IPS DF 4.7 (cell line): ENCODE measurements around the gene UNC45A.

ENCODE experiments used
- DNase-seq: peaks from one replicate; pipeline ENCODE4 v3.0.0-alpha.2; 2013; ENCODE audit warnings: low spot score; ENCODE audit errors: extremely low read depth

Gene UNC45A

GRCh38 chr15:90945091-90945490, 10.0 kb downstream of the UNC45A start:
- DNase-seq, result no peak

- no peak for DNase-seq
Measured at GRCh38 chr15:90946538-90946937, 11.5 kb downstream of the UNC45A start.

DNA sequence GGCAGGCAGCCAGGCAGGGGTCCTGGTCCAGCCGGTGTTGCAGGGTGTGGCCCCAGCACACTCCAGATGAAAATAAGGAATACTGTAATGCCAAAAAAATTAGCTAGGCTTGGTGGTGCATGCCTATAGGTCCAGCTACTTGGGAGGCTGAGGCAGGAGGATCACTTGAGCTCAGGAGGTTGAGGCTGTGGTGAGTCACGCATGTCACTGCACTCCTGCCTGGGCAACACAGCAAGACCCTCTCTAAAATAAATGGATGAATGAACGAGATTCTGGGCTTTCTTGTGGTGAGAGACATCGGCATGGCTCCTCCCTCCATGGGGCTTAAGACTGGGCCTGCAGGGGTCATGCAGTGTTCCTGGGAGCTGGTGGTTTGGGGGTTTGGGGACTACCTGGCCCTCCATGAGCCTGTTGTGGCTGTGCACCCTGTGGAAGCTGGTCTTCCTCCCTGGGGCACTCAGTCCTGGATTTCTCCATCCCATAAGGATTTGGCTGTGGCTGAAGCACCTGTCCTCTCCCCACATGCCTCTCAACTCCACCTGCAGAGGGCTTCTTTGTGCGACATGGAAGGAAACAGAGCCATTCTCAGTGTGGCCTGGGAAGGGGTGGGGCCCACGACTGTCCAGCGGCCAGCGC, 12.0 kb downstream of the UNC45A start:
- no peak for DNase-seq

GRCh38 chr15:90947577-90948357, 12.7 kb downstream of the UNC45A start:
- DNase-seq, result no peak

- no peak for DNase-seq
Measured at GRCh38 chr15:90948506-90948905, 13.4 kb downstream of the UNC45A start.

- no peak for DNase-seq
Measured at GRCh38 chr15:90949979-90950675, 15.0 kb downstream of the UNC45A start.

GRCh38 chr15:90950676-90951075, 15.6 kb downstream of the UNC45A start:
- DNase-seq, result no peak

- DNase-seq, result no peak
Measured at GRCh38 chr15:90952901-90953677, 18.0 kb downstream of the UNC45A start.

- DNase-seq, result no peak
Measured at GRCh38 chr15:90953947-90954711, 19.0 kb downstream of the UNC45A start.

GRCh38 chr15:90954712-90955623, 19.9 kb downstream of the UNC45A start, which contains the start of gene RCCD1:
Gene RCCD1, plus strand, starts transcription at chr15:90954884. Its CDS starts 1,851 bp downstream, at chr15:90956735.
- DNase-seq, result no peak

- DNase-seq, result no peak
Measured at GRCh38 chr15:90955624-90956273, 20.7 kb downstream of the UNC45A start.

- DNase-seq, result no peak
Measured at GRCh38 chr15:90956274-90957030, 21.4 kb downstream of the UNC45A start.

DNA sequence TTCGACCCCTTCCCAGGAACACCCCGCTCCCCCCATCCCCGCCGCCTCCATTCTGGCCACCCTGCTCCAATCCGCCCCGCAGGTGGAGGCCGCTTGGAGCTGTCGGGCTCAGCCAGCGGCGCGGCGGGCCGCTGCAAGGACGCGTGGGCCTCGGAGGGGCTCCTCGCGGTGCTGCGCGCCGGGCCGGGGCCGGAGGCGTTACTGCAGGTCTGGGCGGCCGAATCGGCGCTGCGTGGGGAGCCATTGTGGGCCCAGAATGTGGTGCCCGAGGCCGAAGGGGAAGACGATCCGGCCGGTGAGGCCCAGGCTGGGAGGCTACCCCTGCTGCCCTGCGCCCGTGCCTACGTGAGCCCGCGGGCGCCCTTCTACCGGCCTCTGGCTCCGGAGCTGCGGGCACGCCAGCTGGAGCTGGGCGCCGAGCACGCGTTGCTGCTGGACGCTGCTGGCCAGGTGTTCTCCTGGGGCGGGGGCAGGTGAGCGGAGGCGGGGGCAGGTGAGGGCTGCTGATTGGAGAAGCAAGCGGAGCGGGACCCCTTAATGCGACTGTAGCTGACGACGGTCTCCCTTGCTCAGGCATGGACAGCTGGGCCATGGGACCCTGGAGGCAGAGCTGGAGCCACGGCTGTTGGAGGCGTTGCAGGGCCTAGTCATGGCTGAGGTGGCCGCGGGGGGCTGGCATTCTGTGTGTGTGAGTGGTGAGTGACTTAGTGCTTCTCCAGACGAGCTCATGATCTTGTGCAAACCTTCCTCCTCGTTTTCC, 22.1 kb downstream of the UNC45A start:
- DNase-seq, result no peak

- DNase-seq, result no peak
Measured at GRCh38 chr15:90957791-90958190, 22.7 kb downstream of the UNC45A start.

DNA sequence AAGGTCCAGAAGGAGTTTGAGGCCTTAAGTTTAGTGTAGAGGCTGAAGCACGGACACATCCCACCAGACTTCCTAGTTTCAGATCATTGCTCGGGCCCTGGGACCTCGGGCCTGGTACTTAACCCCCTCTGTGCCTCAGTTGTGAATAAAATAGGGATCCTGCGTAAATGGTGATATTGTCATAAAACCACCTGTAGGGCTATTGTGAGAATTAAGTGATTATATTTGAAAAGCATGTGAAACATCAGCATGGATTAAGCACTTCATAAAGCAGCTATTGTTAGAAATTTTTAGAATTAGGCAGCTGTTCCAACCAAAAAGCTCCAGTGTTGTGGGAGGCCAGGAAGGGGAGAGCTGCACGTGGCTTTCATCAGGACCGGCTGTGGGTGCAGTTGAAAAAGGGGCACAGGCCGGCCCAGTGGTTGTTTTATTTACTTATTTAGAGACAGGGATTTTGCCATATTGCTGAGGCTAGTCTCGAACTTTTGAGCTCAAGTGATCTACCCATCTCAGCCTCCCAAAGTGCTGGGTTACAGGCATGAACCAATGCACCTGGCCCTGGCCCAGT, 24.0 kb downstream of the UNC45A start:
- DNase-seq, result no peak

GRCh38 chr15:90959894-90960293, 24.8 kb downstream of the UNC45A start:
- DNase-seq, result no peak
